Ovary (tissue), 9 donors: ENCODE results near the gene SEC16A. TPM values are rescaled to one million over a fixed set of nuclear protein-coding genes. Genes with fewer than 3 reads are reported as not detected.

Source experiments
- DNase-seq, 5 donors: peaks; one replicate each; pipeline ENCODE4 v3.0.0-alpha.2; 2019 to 2020
- H3K27ac ChIP-seq, 2 donors: fragments of 200-600 bp; one replicate each; pipeline versions ENCODE4 v1.5.1 to v1.8.0; 2019 to 2022
- H3K27me3 ChIP-seq: fragments of 200-600 bp; one replicate; pipeline ENCODE4 v1.8.0; 2022
- H3K36me3 ChIP-seq: fragments of 200-600 bp; sonication (generic); one replicate; pipeline ENCODE4 v1.5.1; 2019
- H3K4me1 ChIP-seq: one replicate; pipeline ENCODE4 v1.8.1; 2013; ENCODE audit warnings: mild to moderate bottlenecking, moderate library complexity; ENCODE audit not compliant: insufficient read depth
- H3K4me3 ChIP-seq: fragments of 200-600 bp; sonication (generic); one replicate; pipeline ENCODE4 v1.5.1; 2017
- H3K9me3 ChIP-seq, 2 donors: fragments of 200-600 bp in 1 of 2; sonication (generic) in 1 of 2; one replicate each; pipeline versions ENCODE4 v1.5.1 to v1.8.1; 2013 to 2019; ENCODE audit warnings: mild to moderate bottlenecking in 1 of 2, moderate library complexity in 1 of 2
- CTCF ChIP-seq, 3 donors: fragments of 450-650 bp in 2 of 3; fragments of 200-600 bp in 1 of 3; IDR thresholded peaks; one replicate each; pipeline versions ENCODE4 v1.5.1 to v1.8.0; 2016 to 2022; ENCODE audit warnings: antibody characterized with exemption in 3 of 3, mild to moderate bottlenecking in 1 of 3
- EP300 ChIP-seq: sonication (generic); formaldehyde crosslinking; IDR thresholded peaks from one replicate; pipeline ENCODE4 v1.6.1; 2017; ENCODE audit warnings: antibody characterized with exemption
- POLR2A ChIP-seq: fragments of 450-650 bp; IDR thresholded peaks from one replicate; pipeline ENCODE4 v1.6.1; 2017; ENCODE audit warnings: antibody characterized with exemption, mild to moderate bottlenecking, moderate library complexity
- WGBS, 3 donors: extraction: QIAGEN DNeasy Blood & Tissue Kit in 1 of 3; methylation state at CpG; one replicate each; pipeline versions ENCODE4 v1.1.5 to v1.1.7; 2013 to 2017; 5-methylcytosine and 5-hydroxymethylcytosine counted together
- intact Hi-C, 4 donors: fragments of 100-400 bp; cut with DNase I; formaldehyde crosslinking; loops; one replicate each; pipeline versions ENCODE4 v1.11.0 to v1.15.1; 2022 to 2023
- polyA plus RNA-seq, 2 donors: library from polyadenylated mRNA; stranded (reverse); fragments of 200-250 nt in 1 of 2; fragments of 350-450 nt in 1 of 2; fragmentation: Illumina TruSeq in 1 of 2; extraction: RNeasy Lipid Tissue Mini Kit (QIAGEN cat#74804) in 1 of 2; gene quantifications; one replicate each; pipeline ENCODE4 v1.2.3, GENCODE V29; 2013 to 2014
- total RNA-seq, 7 donors: library from RNA; depleted of rRNA in 2 of 7; stranded (reverse); fragments of >200 nt in 2 of 7; fragmentation: NEBNext Ultra II Directional in 3 of 7; extraction: Animal tissue kit (Norgen Biotek cat#: 25700) in 3 of 7; gene quantifications; one replicate each; pipeline versions ENCODE4 v1.1.0 to v1.2.4, GENCODE V29; 2016 to 2023
- donor health status: DM: no; HTN: no; CAD: no; lungs with moderate emphysema.
- donor health status: DM: no; HTN: no; CAD: no.
- donor health status: Bipolar disorder and iron deficiency.
- donor health status: DM: yes; HTN: yes; CAD: no.
- donor health status: DM: no; HTN: no; CAD: no.
- donor health status: DM: yes; HTN: yes; CAD: no.

The SEC16A gene
- total and polyA plus RNA-seq, 9 donors, result 27.6 to 61.4 (median 46.5) TPM

DNA sequence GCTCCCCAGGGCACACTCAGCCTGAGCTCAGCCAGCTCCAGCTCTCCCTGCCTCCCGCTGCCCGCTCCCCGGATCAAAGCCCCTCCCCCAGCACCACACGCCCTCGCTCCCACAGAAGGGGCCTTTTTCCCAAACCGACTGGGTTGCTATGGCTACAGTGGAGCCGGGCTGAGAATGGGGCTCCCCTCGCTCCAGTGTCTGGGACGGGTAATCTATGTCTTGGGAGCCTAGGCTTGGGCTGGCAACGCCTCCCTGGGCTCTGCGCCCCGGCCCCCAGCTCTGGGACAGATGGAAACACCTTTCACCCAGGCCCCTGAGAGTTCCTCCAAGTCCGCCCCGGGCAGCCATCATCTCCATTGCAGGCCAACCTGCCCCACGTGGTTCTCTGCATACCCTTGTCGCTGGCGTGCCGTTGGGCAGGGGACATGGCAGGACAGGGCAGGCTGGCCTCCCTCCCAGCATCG, 33.4 kb upstream of the SEC16A start:
- H3K9me3 ChIP-seq, result no peaks in the 10 kb centered on the region
- TF ChIP-seq POLR2A, result no peak
- no peak for TF ChIP-seq EP300
- TF ChIP-seq CTCF (IDR thresholded peaks at IDR 0.05), result no peak
- H3K27me3 ChIP-seq, result no peaks in the 10 kb centered on the region
- intact Hi-C loops, result no loop called here
- no peaks in the 10 kb centered on the region for H3K4me1 ChIP-seq
- no peak for DNase-seq
- no peaks in the 10 kb centered on the region for H3K36me3 ChIP-seq
- no peak overlapping the region for H3K4me3 ChIP-seq
- no peak overlapping the region for H3K27ac ChIP-seq
- WGBS, 3 donors, result 82 to 85% (median 84%) methylated on average over 18 to 19 of the region's 19 CpGs

DNA sequence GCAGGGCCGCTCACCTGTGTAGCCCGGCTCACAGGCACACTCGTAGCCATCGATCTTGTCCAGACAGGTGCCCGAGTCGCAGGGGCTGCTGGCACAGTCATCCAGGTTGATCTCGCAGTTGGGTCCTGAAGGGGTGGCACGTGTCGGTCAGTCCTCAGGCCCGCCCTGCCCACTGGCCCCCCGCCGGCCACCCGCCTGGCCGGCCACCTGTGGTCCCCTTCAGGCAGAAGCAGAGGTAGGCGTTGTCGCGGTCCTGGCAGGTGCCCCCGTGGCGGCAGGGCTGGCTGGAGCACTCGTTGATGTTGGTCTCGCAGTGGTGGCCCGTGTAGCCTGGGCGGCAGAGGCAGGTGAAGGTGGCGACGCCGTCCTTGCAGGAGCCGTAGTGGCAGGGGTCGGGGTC, 32.4 kb upstream of the SEC16A start:
- 92 to 96% (median 95%) methylated on average over 20 to 28 of the region's 28 CpGs for WGBS, 3 donors
- Histone ChIP-seq H3K27ac (no peak overlapping the region), H3K27me3 (no peaks in the 10 kb centered on the region)

GRCh38 chr9:136514022-136514714, 31.3 kb upstream of the SEC16A start:
- no peaks in the 10 kb centered on the region for H3K9me3 ChIP-seq
- intact Hi-C loops, result no loop called here
- no peak overlapping the region for H3K4me3 ChIP-seq
- TF ChIP-seq EP300 (no peak), CTCF (IDR thresholded peaks at IDR 0.05) (no peak), POLR2A (no peak)
- H3K4me1 ChIP-seq, result no peaks in the 10 kb centered on the region
- H3K27me3 ChIP-seq, result no peaks in the 10 kb centered on the region
- no peaks in the 10 kb centered on the region for H3K36me3 ChIP-seq
- WGBS, 3 donors, result 86 to 90% (median 89%) methylated on average over 29 of the region's 29 CpGs
- no peak overlapping the region for H3K27ac ChIP-seq
- no peak for DNase-seq

More for the DNA sequence above, 32.4 kb upstream of the SEC16A start:
- no peak for DNase-seq
- Histone ChIP-seq H3K36me3 (no peaks in the 10 kb centered on the region), H3K9me3 (no peaks in the 10 kb centered on the region), H3K4me1 (no peaks in the 10 kb centered on the region), H3K4me3 (no peak overlapping the region)
- TF ChIP-seq EP300 (no peak), CTCF (IDR thresholded peaks at IDR 0.05) (no peak), POLR2A (no peak)
- intact Hi-C loops, result no loop called here

- Histone ChIP-seq H3K4me1 (no peaks in the 10 kb centered on the region), H3K27me3 (no peaks in the 10 kb centered on the region), H3K36me3 (no peaks in the 10 kb centered on the region), H3K9me3 (no peaks in the 10 kb centered on the region), H3K4me3 (no peak overlapping the region), H3K27ac (no peak overlapping the region)
- 93 to 98% (median 93%) methylated on average over 15 to 16 of the region's 16 CpGs for WGBS, 3 donors
- intact Hi-C loops, result no loop called here
- no peak for DNase-seq
- no peak for TF ChIP-seq CTCF (IDR thresholded peaks at IDR 0.05)
- no peak for TF ChIP-seq POLR2A
- no peak for TF ChIP-seq EP300
Observed at GRCh38 chr9:136513191-136513590, 30.4 kb upstream of the SEC16A start.
